Vagina (tissue), 2 donors: ENCODE results near the gene LDLR. TPM values are rescaled to one million over a fixed set of nuclear protein-coding genes. Genes with fewer than 3 reads are reported as not detected.

Experiments used
- DNase-seq, 2 donors: peaks; one replicate each; pipeline ENCODE4 v3.0.0-alpha.2; 2017; ENCODE audit errors: extremely low spot score in 2 of 2
- H3K27ac ChIP-seq: fragments of 200-600 bp; sonication (generic); one replicate; pipeline ENCODE4 v1.5.1; 2019
- H3K27me3 ChIP-seq: fragments of 200-600 bp; sonication (generic); one replicate; pipeline ENCODE4 v1.5.1; 2019
- H3K36me3 ChIP-seq, 2 donors: fragments of 200-600 bp; sonication (generic); one replicate each; pipeline ENCODE4 v1.5.1; 2017 to 2019
- H3K4me1 ChIP-seq: fragments of 200-600 bp; sonication (generic); one replicate; pipeline ENCODE4 v1.5.1; 2019
- H3K4me3 ChIP-seq, 2 donors: fragments of 200-600 bp; sonication (generic); 1 replicate in 1 of 2; 2 replicates in 1 of 2; pipeline ENCODE4 v1.5.1; 2016 to 2019
- H3K9me3 ChIP-seq: fragments of 200-600 bp; sonication (generic); one replicate; pipeline ENCODE4 v1.5.1; 2019
- POLR2A ChIP-seq, 2 donors: fragments of 450-650 bp; IDR thresholded peaks; one replicate each; pipeline ENCODE4 v1.6.1; 2017; ENCODE audit warnings: antibody characterized with exemption in 2 of 2, mild to moderate bottlenecking in 2 of 2, moderate library complexity in 2 of 2
- POLR2AphosphoS5 ChIP-seq, 2 donors: sonication (generic); formaldehyde crosslinking; IDR thresholded peaks; one replicate each; pipeline ENCODE4 v1.9.0; 2017; ENCODE audit warnings: antibody characterized with exemption in 2 of 2, mild to moderate bottlenecking in 2 of 2, low read depth in 1 of 2; ENCODE audit not compliant: insufficient read depth in 1 of 2
- intact Hi-C: fragments of 100-400 bp; cut with DNase I; formaldehyde crosslinking; loops from one replicate; pipeline ENCODE4 v1.15.1; 2023
- total RNA-seq: library from RNA; depleted of rRNA; stranded (reverse); fragments of >200 nt; gene quantifications from one replicate; pipeline ENCODE4 v1.2.3, GENCODE V29; 2016
- TF ChIP-seq, protein P1 (sequence below), 3 experiments: fragments of 450-650 bp in 2 of 3; fragments of 200-600 bp in 1 of 3; sonication (generic) in 1 of 3; IDR thresholded peaks; one replicate each; pipeline ENCODE4 v1.5.1; 2017 to 2019; ENCODE audit warnings: antibody characterized with exemption in 3 of 3, mild to moderate bottlenecking in 2 of 3, moderate library complexity in 2 of 3

Gene LDLR
- 135 TPM for total RNA-seq

DNA sequence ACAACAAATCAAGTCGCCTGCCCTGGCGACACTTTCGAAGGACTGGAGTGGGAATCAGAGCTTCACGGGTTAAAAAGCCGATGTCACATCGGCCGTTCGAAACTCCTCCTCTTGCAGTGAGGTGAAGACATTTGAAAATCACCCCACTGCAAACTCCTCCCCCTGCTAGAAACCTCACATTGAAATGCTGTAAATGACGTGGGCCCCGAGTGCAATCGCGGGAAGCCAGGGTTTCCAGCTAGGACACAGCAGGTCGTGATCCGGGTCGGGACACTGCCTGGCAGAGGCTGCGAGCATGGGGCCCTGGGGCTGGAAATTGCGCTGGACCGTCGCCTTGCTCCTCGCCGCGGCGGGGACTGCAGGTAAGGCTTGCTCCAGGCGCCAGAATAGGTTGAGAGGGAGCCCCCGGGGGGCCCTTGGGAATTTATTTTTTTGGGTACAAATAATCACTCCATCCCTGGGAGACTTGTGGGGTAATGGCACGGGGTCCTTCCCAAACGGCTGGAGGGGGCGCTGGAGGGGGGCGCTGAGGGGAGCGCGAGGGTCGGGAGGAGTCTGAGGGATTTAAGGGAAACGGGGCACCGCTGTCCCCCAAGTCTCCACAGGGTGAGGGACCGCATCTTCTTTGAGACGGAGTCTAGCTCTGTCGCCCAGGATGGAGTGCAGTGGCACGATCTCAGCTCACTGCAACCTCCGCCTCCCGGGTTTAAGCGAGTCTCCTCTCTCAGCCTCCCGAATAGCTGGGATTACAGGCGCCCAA, at the start of gene LDLR:
Gene LDLR (plus strand): TSS at position 210 of the 760 bp plus-strand sequence. CDS start 86 bp downstream, at position 296.
- peak within 1 kb of the TSS; percentile 99 for H3K27ac ChIP-seq
- H3K36me3 ChIP-seq, result no peaks in the 10 kb centered on the region
- H3K4me3 ChIP-seq, result peak within 1 kb of the TSS; percentile 70 to 83
- intact Hi-C loops, result loop anchor here (5.0 kb wide), 1 partner anchor 48 kb away; no protein-coding TSS in a partner anchor
- TF ChIP-seq POLR2A (IDR thresholded peaks at IDR 0.05) (peak in 1 of 2 donors; percentile 64), POLR2AphosphoS5 (IDR thresholded peaks at IDR 0.05; ENCODE audit: insufficient read depth in 1 of 2, low read depth in 1 of 2) (peak; percentile 88 to 97)
- TF ChIP-seq, protein P1, sequence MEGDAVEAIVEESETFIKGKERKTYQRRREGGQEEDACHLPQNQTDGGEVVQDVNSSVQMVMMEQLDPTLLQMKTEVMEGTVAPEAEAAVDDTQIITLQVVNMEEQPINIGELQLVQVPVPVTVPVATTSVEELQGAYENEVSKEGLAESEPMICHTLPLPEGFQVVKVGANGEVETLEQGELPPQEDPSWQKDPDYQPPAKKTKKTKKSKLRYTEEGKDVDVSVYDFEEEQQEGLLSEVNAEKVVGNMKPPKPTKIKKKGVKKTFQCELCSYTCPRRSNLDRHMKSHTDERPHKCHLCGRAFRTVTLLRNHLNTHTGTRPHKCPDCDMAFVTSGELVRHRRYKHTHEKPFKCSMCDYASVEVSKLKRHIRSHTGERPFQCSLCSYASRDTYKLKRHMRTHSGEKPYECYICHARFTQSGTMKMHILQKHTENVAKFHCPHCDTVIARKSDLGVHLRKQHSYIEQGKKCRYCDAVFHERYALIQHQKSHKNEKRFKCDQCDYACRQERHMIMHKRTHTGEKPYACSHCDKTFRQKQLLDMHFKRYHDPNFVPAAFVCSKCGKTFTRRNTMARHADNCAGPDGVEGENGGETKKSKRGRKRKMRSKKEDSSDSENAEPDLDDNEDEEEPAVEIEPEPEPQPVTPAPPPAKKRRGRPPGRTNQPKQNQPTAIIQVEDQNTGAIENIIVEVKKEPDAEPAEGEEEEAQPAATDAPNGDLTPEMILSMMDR (IDR thresholded peaks at IDR 0.05), result no peak
- DNase-seq, result peak in 1 of 2 donors; percentile 96
- H3K27me3 ChIP-seq, result no peaks in the 10 kb centered on the region
- H3K9me3 ChIP-seq, result no peaks in the 10 kb centered on the region
- peaks cover 55% of the 10 kb centered on the region for H3K4me1 ChIP-seq

DNA sequence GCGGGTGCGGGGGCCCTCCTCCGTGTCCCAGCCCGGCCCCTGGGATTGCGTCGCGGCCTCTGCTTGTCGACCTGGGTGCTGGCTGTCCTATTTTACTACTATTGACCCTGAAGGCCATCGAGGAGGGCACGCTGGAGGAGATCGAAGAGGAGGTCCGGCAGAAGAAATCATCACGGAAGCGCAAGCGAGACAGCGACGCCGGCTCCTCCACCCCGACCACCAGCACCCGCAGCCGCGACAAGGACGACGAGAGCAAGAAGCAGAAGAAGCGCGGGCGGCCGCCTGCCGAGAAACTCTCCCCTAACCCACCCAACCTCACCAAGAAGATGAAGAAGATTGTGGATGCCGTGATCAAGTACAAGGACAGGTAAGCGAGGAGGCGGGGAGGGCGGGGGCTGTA, 48.1 kb upstream of the LDLR start:
- TF ChIP-seq POLR2AphosphoS5 (IDR thresholded peaks at IDR 0.05; ENCODE audit: insufficient read depth in 1 of 2, low read depth in 1 of 2), result no peak
- no peak for TF ChIP-seq POLR2A (IDR thresholded peaks at IDR 0.05)
- TF ChIP-seq, protein P1 (IDR thresholded peaks at IDR 0.05), result no peak
- intact Hi-C loops, result no loop called here
- Histone ChIP-seq H3K9me3 (no peaks in the 10 kb centered on the region), H3K4me1 (peaks cover 3% of the 10 kb centered on the region), H3K4me3 (no peak overlapping the region), H3K27ac (no peak overlapping the region), H3K36me3 (peaks cover 0 to 46% of the 10 kb centered on the region in 2 donors), H3K27me3 (no peaks in the 10 kb centered on the region)
- no peak for DNase-seq

DNA sequence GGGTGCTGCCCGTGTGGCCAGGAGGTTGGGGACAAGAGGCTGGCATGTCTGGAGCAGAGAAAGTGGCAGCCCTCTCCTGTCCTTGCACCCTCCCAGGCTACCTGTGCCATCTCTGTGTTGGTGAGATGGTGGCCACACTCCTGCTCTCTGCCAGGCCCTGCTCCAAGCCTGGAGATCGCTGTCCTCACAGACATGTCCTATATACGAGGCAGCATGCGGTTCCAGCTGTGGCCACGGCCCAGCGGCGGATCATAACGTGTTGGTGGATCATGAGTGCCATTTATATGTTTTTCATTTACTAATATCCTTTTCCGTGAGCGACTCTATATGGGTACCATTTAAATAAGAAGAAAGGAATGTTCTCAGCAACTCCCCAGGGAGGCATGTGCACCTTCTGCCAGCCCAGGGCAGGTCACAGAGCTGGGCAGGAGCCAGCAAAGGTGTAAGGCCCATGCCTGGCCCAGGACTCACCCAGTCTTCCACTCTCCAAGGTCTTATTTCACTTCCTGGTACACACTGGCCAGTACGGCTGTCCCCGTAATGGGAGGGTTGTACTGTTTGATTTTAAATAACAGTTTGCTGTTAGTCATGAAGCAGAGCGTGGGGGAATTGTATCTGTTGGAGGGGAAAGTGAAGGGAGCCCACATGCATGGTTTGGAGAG, 47.2 kb upstream of the LDLR start:
- Histone ChIP-seq H3K27ac (no peak overlapping the region), H3K9me3 (no peaks in the 10 kb centered on the region), H3K4me1 (no peaks in the 10 kb centered on the region), H3K27me3 (no peaks in the 10 kb centered on the region), H3K36me3 (peaks cover 0 to 37% of the 10 kb centered on the region in 2 donors), H3K4me3 (no peak overlapping the region)
- no peak for DNase-seq
- intact Hi-C loops, result no loop called here
- TF ChIP-seq POLR2AphosphoS5 (IDR thresholded peaks at IDR 0.05; ENCODE audit: insufficient read depth in 1 of 2, low read depth in 1 of 2), result no peak
- TF ChIP-seq, protein P1 (IDR thresholded peaks at IDR 0.05), result no peak
- no peak for TF ChIP-seq POLR2A (IDR thresholded peaks at IDR 0.05)

DNA sequence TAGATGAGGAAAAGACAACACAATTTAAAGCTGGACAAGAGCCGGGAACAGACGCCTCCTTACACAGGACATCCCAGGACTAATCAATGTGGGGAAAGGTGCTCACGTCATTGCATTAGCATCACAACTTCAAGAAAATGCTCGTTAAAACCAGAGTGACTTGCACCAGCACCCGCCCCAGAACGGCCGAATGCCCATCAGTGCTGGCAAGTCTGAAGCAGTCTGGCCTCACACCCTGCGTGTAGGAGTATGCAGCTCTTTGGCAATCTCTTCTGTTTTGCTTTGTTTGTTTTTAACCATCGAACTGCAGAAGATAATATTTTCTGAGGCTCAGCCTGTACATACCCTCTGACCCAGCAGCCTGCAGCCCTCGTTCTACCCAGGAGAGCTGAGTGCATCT, 44.8 kb upstream of the LDLR start:
- Histone ChIP-seq H3K9me3 (no peaks in the 10 kb centered on the region), H3K27ac (peak overlapping the region; percentile 66), H3K27me3 (no peaks in the 10 kb centered on the region), H3K36me3 (peaks cover 0 to 22% of the 10 kb centered on the region in 2 donors), H3K4me1 (no peaks in the 10 kb centered on the region), H3K4me3 (no peak overlapping the region)
- TF ChIP-seq, protein P1 (IDR thresholded peaks at IDR 0.05), result no peak
- TF ChIP-seq POLR2AphosphoS5 (IDR thresholded peaks at IDR 0.05; ENCODE audit: insufficient read depth in 1 of 2, low read depth in 1 of 2) (no peak), POLR2A (IDR thresholded peaks at IDR 0.05) (no peak)
- no peak for DNase-seq
- intact Hi-C loops, result no loop called here
